Smooth muscle cell (in vitro differentiated cells): ENCODE measurements around the gene CPLX1. TPM values are rescaled to one million over a fixed set of nuclear protein-coding genes. Genes with fewer than 3 reads are reported as not detected.

ENCODE experiments used
- DNase-seq: peaks from one replicate; lab custom pipeline; 2025; ENCODE audit not compliant: unreplicated experiment; lab: John Stamatoyannopoulos, UW
- H2AFZ ChIP-seq: fragments of 200-600 bp; sonication (generic); 2 replicates; pipeline ENCODE4 v1.6.0; 2016; ENCODE audit warnings: antibody characterized with exemption, low read depth, mild to moderate bottlenecking
- H3F3A ChIP-seq: fragments of 200-600 bp; sonication (generic); 2 replicates; pipeline ENCODE4 v1.6.0; 2017; ENCODE audit warnings: antibody characterized with exemption, low read depth
- H3K27ac ChIP-seq: fragments of 200-600 bp; sonication (generic); 2 replicates; pipeline ENCODE4 v1.5.1; 2016; ENCODE audit warnings: low read depth, mild to moderate bottlenecking
- H3K27me3 ChIP-seq: fragments of 200-600 bp; sonication (generic); 2 replicates; pipeline ENCODE4 v1.6.1; 2016; ENCODE audit warnings: low read depth, mild to moderate bottlenecking
- H3K36me3 ChIP-seq: fragments of 200-600 bp; sonication (generic); 2 replicates; pipeline ENCODE4 v1.5.1; 2016; ENCODE audit warnings: low read depth
- H3K4me1 ChIP-seq: fragments of 200-600 bp; sonication (generic); 2 replicates; pipeline ENCODE4 v1.5.1; 2016; ENCODE audit warnings: low read depth
- H3K4me2 ChIP-seq: fragments of 200-600 bp; sonication (generic); 2 replicates; pipeline ENCODE4 v1.6.0; 2016; ENCODE audit warnings: mild to moderate bottlenecking
- H3K4me3 ChIP-seq: fragments of 200-600 bp; sonication (generic); 2 replicates; pipeline ENCODE4 v1.5.1; 2016; ENCODE audit warnings: mild to moderate bottlenecking
- H3K79me2 ChIP-seq: fragments of 200-600 bp; sonication (generic); 2 replicates; pipeline ENCODE4 v1.6.0; 2016; ENCODE audit warnings: low read depth, mild to moderate bottlenecking
- H3K9ac ChIP-seq: fragments of 200-600 bp; sonication (generic); 2 replicates; pipeline ENCODE4 v1.6.0; 2016; ENCODE audit warnings: low read depth
- H3K9me3 ChIP-seq: fragments of 200-600 bp; sonication (generic); replicated peaks from 2 replicates; pipeline ENCODE4 v1.5.1; 2016; ENCODE audit warnings: low read depth
- H4K20me1 ChIP-seq: fragments of 200-600 bp; sonication (generic); 2 replicates; pipeline ENCODE4 v1.6.0; 2016; ENCODE audit warnings: low read depth
- WGBS: methylation state at CpG from one replicate; pipeline ENCODE4 v1.1.7; 2016; ENCODE audit warnings: low lambda C conversion rate; 5-methylcytosine and 5-hydroxymethylcytosine counted together
- polyA plus RNA-seq: library from polyadenylated mRNA; unstranded; fragments of >200 nt; fragmentation: Nextera tagmentation; extraction: Ambion mirVana; gene quantifications from 2 replicates; pipeline ENCODE4 v1.2.1, GENCODE V29; 2016
- total RNA-seq: library from RNA; depleted of rRNA; stranded (reverse); fragments of >200 nt; gene quantifications from 2 replicates; pipeline ENCODE4 v1.2.3, GENCODE V29; 2014
- TF ChIP-seq, protein P1 (sequence below): fragments of 200-600 bp; sonication (generic); IDR thresholded peaks from 2 replicates; pipeline ENCODE4 v1.5.1; 2017; ENCODE audit warnings: borderline replicate concordance, mild to moderate bottlenecking, antibody characterized with exemption; ENCODE audit not compliant: insufficient read depth, poor library complexity, severe bottlenecking

Gene CPLX1
- total and polyA plus RNA-seq, 2 experiments from 2014 or later = not detected

DNA sequence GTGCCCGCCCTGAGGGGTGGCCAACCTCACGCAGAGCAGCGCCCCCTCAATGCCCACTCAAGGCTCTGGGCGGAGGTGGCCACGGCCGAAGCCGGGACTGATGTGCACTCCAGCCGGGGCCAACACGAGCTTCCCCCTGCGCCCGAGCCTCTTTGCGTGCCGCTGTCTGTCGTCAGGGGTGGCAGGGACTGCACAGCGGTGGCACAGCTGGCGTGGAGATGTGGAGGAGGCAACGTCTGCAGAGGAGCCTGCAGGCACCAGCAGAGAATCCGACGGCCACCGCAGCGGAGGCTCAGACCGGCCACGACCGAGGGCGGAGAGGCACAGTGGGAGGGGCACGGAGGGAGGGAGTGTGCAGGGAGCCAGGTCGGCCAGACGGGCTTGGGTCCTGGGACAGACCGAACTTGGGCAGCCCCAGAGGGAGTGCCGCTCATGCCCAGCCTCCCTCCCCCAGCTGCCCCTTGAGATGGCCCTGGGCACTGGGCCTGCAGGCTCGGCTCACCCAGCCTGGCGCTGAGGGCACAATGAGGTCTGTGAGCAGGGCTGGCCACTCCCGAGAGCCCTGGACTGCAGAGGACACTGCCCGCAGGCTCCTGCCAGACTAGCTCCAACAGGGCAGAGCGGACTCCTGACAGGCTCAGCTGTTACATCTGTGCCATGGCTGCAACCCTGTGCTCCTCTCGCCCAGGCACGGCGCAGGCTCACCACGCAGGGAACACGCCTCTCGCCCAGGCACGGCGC, 46.5 kb upstream of the CPLX1 start:
- Histone ChIP-seq H3K9me3 (no peaks in the 10 kb centered on the region), H3K36me3 (no peaks in the 10 kb centered on the region), H3K27me3 (no peaks in the 10 kb centered on the region), H2AFZ (no peak overlapping the region), H3K4me2 (no peak overlapping the region), H3K79me2 (no peaks in the 10 kb centered on the region), H3F3A (no peaks in the 10 kb centered on the region), H3K9ac (no peak overlapping the region), H3K4me1 (no peaks in the 10 kb centered on the region), H3K27ac (no peak overlapping the region), H3K4me3 (no peak overlapping the region), H4K20me1 (no peaks in the 10 kb centered on the region)
- 98% methylated on average over 41 of the region's 43 CpGs for WGBS
- no peak for DNase-seq
- TF ChIP-seq, protein P1, sequence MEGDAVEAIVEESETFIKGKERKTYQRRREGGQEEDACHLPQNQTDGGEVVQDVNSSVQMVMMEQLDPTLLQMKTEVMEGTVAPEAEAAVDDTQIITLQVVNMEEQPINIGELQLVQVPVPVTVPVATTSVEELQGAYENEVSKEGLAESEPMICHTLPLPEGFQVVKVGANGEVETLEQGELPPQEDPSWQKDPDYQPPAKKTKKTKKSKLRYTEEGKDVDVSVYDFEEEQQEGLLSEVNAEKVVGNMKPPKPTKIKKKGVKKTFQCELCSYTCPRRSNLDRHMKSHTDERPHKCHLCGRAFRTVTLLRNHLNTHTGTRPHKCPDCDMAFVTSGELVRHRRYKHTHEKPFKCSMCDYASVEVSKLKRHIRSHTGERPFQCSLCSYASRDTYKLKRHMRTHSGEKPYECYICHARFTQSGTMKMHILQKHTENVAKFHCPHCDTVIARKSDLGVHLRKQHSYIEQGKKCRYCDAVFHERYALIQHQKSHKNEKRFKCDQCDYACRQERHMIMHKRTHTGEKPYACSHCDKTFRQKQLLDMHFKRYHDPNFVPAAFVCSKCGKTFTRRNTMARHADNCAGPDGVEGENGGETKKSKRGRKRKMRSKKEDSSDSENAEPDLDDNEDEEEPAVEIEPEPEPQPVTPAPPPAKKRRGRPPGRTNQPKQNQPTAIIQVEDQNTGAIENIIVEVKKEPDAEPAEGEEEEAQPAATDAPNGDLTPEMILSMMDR = no peak

DNA sequence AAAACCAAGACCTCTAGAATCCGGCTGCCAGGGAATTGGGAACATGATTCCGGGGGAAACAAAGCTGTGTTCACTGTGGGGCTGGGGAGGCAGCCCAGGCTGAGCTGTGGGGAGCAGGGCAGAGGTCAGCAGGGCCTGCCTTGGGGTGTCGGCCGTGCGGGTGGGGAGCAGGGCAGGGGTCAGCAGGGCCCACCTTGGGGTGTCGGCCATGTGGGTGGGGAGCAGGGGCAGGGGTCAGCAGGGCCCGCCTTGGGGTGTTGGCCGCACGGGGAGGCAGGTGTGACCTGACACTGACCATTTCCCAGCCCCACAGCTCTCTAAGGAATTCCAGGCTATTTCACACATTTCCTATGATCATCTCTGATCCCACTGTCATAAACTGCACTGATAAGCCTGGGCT, 45.6 kb upstream of the CPLX1 start:
- Histone ChIP-seq H2AFZ (no peak overlapping the region), H4K20me1 (no peaks in the 10 kb centered on the region), H3K79me2 (no peaks in the 10 kb centered on the region), H3K4me3 (no peak overlapping the region), H3K27me3 (no peaks in the 10 kb centered on the region), H3K27ac (no peak overlapping the region), H3K9ac (no peak overlapping the region), H3K4me2 (no peak overlapping the region), H3K9me3 (no peaks in the 10 kb centered on the region), H3K36me3 (no peaks in the 10 kb centered on the region), H3K4me1 (no peaks in the 10 kb centered on the region), H3F3A (no peaks in the 10 kb centered on the region)
- no peak for DNase-seq
- TF ChIP-seq, protein P1 = no peak
- 90% methylated on average over 8 of the region's 9 CpGs for WGBS

DNA sequence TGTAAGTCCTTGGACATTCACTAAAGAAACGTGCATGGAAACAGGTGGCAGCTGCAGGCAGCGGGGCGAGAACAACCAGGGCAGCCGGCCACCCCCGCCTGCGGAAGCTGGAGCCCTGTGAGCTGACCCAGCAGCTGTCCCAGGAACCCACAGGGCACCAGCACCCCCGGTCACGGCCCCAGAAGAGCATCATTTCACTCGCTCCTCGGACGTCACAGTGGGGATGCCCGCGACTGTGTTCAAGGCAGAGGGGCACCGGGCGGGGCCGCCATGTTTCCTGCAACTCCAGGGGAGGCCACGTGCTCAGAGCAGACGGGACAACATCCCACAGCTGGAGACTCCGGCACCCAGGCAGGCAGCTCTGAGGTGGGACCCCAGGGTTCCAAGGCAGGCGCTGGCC, 45.0 kb upstream of the CPLX1 start:
- Histone ChIP-seq H3K4me3 (no peak overlapping the region), H3K79me2 (no peaks in the 10 kb centered on the region), H3F3A (no peaks in the 10 kb centered on the region), H3K27ac (no peak overlapping the region), H3K4me1 (no peaks in the 10 kb centered on the region), H3K36me3 (no peaks in the 10 kb centered on the region), H4K20me1 (no peaks in the 10 kb centered on the region), H3K9ac (no peak overlapping the region), H3K27me3 (no peaks in the 10 kb centered on the region), H3K4me2 (no peak overlapping the region), H3K9me3 (no peaks in the 10 kb centered on the region), H2AFZ (no peak overlapping the region)
- WGBS = 98% methylated on average over 20 of the region's 20 CpGs
- TF ChIP-seq, protein P1 = no peak
- DNase-seq = no peak

- no peaks in the 10 kb centered on the region for H3K4me1 ChIP-seq
- TF ChIP-seq, protein P1 = no peak
- WGBS = 98% methylated on average over 15 of the region's 15 CpGs
- no peak overlapping the region for H2AFZ ChIP-seq
- H4K20me1 ChIP-seq = no peaks in the 10 kb centered on the region
- no peaks in the 10 kb centered on the region for H3K27me3 ChIP-seq
- no peak overlapping the region for H3K4me3 ChIP-seq
- H3K9ac ChIP-seq = no peak overlapping the region
- no peaks in the 10 kb centered on the region for H3K9me3 ChIP-seq
- no peaks in the 10 kb centered on the region for H3K79me2 ChIP-seq
- no peaks in the 10 kb centered on the region for H3F3A ChIP-seq
- no peak for DNase-seq
- H3K27ac ChIP-seq = no peak overlapping the region
- no peaks in the 10 kb centered on the region for H3K36me3 ChIP-seq
- no peak overlapping the region for H3K4me2 ChIP-seq
Observed at GRCh38 chr4:869776-870175, 43.8 kb upstream of the CPLX1 start.
